Skin of body (tissue), 2 donors: ENCODE measurements around the gene FLCN. TPM values are rescaled to one million over a fixed set of nuclear protein-coding genes. Genes with fewer than 3 reads are reported as not detected.
"Not testable (repeated sequence)": the region's sequence is repeated elsewhere in the genome, so short reads cannot be mapped to it uniquely, and the experiment has no call there.

ENCODE experiments used
- DNase-seq: peaks from one replicate; lab custom pipeline; 2025; lab: John Stamatoyannopoulos, UW
- total RNA-seq: library from RNA; depleted of rRNA; stranded (reverse); fragments of >200 nt; gene quantifications from one replicate; pipeline ENCODE4 v1.2.3, GENCODE V29; 2014

FLCN gene
- total RNA-seq, 1 donor from 2014 or later, result 58.5 TPM

GRCh38 chr17:17214646-17215436 lies 22.1 kb downstream of the FLCN start:
- DNase-seq, result no peak

- DNase-seq, result no peak
Observed at GRCh38 chr17:17213775-17214174, 23.2 kb downstream of the FLCN start.

DNA sequence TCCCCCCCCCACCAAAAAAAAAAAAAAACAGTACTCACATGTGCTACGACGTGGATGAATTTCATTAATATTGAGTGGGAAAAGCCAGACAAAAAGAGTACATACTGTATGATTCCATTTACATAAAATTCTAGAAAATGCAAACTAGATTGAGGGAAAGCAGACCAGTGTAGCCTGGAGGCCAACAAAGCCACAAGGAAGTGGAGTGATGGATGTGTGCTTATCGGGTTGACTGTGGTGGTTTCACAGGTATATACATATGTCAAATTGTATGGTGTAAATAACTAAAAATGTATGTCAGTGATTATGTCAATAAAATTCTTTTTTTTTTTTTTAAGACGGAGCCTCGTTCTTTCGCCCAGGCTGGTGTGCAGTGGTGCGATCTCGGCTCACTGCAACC lies 29.0 kb downstream of the FLCN start:
- DNase-seq, result no peak

DNA sequence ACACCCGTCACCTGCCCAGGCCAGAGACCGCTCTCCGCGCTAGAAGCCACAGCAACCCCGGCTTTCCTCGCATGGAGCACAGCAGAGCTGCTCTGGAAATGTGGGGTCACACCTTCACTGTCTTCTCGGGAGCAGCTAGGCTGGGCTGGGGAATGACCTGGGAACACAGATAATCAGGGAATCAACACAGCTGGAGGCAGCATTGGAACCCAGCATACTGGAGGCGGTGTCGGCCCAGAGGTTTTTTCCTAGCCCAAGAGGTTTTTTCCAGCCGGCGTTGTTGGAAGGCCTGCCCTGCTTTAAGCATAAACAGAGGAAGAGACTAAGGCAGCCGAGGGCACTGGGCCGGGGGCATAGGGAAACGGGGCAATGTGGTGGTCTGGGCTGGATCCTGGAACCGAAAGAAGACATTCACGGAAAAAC lies 30.0 kb downstream of the FLCN start:
- no peak for DNase-seq

- peak; percentile 45 for DNase-seq
Observed at GRCh38 chr17:17206124-17206912, 30.6 kb downstream of the FLCN start, which contains the start of gene PLD6. TSS of gene PLD6 (minus strand) at chr17:17206333. CDS start at chr17:17206286, 47 bp downstream.

DNA sequence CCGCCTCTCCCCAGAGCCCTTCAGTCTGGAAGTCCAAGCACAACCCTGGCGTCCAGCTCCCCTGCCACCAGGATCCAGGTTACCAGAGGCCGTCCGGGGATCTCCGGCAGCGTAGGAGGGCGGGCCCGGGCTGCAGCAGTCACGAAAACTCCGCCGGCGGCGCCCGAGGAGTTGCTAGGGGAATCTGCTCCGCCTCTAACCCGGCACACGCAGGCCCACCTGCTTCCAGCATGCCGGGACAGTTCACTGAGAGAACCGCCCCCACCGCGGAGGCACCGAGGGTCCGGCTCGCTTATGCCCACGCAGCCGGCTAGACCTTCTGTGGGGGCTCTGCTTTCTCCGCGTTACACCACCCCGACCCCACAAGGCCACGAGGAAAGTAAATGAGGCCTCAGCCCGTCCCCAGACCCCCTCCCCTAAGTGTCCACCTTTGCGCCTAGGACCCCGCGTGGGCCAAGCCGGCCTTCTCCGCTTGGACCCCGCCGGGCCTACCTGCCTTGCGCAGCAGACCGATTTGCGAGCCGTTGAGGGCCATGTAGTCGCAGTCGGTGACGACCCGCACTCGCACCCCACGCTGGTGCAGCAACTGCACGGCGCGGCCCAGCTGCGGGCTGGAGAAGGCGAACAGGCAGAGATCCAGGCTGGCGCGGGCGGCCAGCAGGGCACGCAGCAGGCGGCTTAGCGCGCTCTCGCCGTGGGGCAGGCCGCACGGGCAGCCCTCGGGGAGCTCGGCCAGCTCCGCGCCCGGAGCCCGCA lies 31.4 kb downstream of the FLCN start:
- DNase-seq, result no peak

GRCh38 chr17:17204635-17205231 lies 32.2 kb downstream of the FLCN start:
- no peak for DNase-seq

GRCh38 chr17:17204041-17204591 lies 32.9 kb downstream of the FLCN start:
- DNase-seq, result no peak

- no peak for DNase-seq
Observed at GRCh38 chr17:17203173-17203730, 33.7 kb downstream of the FLCN start.

GRCh38 chr17:17201907-17202306 lies 35.1 kb downstream of the FLCN start:
- DNase-seq, result no peak

DNA sequence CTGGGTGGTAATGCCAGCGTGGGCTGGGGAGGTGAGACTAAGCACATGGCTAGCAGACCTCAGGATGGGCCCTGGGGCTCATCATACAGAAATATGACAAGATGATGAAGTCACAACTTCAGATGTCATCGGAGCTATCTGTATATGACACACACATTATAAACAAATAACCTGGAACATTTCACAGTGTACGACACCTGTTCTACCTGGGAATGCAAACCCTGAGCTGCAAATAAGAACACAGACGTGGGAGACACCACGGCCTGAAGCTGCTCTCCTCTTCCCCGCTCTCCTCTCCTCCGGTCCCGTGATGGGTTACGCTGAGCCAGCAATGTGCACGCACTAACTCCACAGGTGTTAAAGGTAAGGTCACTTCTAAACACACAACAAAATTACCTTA lies 35.7 kb downstream of the FLCN start:
- DNase-seq, result no peak

DNA sequence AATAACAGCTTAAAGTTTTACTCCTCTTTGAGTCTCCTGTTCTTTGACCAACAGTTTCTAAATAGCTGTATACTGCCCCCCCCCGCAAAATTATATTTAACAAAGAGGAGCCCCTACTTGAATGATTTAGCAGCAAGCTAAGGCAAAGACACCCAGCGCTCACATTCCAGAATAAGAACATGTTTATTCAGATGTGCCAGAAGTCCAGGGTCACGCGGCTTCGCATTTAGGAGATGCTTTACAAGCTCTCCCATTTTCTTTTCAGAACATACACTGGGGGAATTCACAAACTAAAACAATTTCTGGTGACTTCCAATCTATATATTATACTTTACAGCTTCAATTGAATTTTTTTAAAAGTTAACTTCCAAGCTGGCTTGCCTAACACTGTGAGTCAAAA lies 36.1 kb downstream of the FLCN start:
- DNase-seq, result no peak

GRCh38 chr17:17200311-17200710 lies 36.7 kb downstream of the FLCN start:
- no peak for DNase-seq

DNA sequence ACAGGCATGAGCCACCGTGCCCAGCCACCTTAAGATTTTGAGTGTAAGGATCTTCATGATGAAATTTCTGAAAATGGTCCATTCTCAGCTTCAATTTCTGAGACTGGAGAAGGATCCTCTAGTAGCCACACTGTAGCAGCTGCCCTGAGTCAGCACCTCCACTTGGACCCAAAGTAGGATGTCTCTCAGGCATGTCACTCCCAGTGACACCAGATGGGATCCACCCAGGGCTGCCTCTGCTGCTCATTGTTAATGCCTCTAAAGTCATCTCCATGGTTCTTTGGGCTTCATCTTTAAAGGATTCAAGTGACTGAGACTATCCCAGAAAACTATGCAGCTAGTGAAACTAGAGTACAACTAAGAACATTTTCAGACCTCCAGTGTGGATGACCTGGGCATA lies 38.7 kb downstream of the FLCN start:
- DNase-seq, result no peak

DNA sequence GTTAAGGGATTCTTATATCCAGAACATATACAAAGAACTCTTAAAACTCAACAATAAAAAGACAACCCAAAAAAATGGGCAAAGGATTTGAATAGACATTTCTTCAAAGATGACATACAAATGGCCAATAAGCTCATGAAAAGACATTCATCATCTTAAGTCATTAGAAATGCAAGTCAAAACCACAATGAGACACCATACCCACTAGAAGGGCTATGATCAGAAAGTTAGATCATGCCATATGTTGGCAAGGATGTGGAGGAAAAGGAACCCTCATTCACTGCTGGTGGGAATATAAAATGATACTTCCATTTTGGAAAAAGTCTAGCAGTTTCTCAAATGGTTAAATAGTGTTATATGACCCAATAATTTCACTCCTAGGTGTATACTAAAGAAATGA lies 40.2 kb downstream of the FLCN start:
- no peak for DNase-seq

DNA sequence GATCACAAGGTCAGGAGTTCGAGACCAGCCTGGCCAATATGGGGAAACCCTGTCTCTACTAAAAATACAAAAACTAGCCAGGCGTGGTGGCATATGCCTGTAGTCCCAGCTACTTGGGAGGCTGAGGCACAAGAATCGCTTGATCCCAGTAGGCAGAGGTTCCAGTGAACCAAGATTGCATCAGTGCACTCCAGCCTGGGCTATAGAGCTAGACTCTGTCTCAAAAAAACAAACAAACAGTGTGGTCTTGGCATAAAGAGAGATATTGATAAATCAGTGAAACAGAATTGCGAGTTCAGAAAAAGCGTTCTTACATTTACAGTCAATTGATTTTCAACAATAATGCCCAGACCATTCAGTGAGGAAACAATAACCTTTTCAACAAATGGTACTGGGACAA lies 41.5 kb downstream of the FLCN start:
- not testable (repeated sequence) for DNase-seq

DNA sequence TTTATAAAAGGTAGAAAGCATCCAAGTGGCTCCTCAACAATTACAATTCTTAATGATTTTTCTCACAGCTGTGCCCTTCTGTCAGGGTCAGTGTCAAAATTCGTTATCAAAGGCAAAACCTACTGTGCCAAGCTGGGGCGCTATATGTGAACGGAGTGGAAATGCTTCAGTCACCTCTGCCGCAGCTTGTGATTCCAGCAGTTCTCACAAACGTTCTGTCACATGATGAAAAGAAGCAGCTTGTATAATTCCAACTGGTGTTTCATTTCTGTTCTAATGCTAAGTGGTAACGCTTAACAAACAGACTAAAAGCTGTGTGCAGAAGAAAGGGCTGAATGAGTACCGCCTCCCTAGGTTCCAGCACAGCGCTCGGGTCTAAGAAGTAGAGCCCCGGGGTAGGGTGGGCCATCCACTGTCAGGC lies 45.0 kb downstream of the FLCN start:
- no peak for DNase-seq

- no peak for DNase-seq
Observed at GRCh38 chr17:17191346-17191792, 45.6 kb downstream of the FLCN start.

GRCh38 chr17:17190188-17190587 lies 46.8 kb downstream of the FLCN start:
- no peak for DNase-seq

DNA sequence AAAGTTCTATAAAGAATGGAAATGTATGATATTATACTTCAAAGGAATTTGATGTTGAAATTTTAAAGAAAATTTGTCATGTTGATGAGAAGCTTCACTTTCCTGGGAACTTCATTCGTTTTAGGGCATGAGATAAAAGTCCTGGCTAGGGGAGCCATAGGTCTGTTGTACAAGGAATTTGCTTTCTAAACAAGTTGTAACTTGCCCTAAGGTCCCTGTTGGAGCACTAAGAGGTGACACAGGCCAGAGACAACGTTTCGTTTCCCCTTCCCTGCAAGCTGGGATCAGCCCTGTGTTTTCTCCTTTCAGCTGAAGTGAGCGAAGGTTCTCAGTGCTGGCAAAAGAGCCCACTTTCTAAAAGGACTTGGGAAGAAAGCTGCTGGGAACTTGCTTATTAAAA lies 47.4 kb downstream of the FLCN start:
- DNase-seq, result no peak

DNA sequence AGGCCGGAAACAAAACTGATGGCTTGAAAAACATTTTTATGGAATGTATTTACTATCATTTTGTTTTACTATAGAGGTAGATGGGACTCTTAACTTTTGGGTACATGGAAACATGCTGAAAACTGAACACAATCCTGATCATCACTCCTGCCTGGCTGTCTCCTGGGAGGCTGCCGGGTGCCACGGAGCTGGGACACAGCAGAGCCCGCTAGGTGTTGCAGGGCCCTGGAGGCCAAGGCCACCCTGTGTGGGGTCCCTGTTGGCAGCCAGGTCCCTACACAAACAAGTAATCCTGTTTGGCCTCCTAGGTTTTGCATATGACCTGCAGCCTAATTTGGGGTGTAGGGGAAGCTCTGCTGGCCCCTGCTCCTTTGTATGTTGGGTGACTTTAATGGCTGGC lies 48.4 kb downstream of the FLCN start:
- no peak for DNase-seq
